GM18511 (cell line): Measurements from ENCODE around the gene CCDC107.
"Not testable (repeated sequence)": the region's sequence is repeated elsewhere in the genome, so short reads cannot be mapped to it uniquely, and the experiment has no call there.

Experiments
- ATAC-seq: cut with Tn5 transposase; IDR thresholded peaks from one replicate; pipeline ENCODE4 v1.9.1; 2021; ENCODE audit warnings: mild to moderate bottlenecking, moderate library complexity; ENCODE audit not compliant: unreplicated experiment

Gene CCDC107, protein sequence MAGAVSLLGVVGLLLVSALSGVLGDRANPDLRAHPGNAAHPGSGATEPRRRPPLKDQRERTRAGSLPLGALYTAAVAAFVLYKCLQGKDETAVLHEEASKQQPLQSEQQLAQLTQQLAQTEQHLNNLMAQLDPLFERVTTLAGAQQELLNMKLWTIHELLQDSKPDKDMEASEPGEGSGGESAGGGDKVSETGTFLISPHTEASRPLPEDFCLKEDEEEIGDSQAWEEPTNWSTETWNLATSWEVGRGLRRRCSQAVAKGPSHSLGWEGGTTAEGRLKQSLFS

GRCh38 chr9:35658137-35658967, at the start of gene CCDC107:
CCDC107 (plus strand) TSS chr9:35658292; CDS start chr9:35658380, 88 bp downstream.
- peak; percentile 69 for ATAC-seq

DNA sequence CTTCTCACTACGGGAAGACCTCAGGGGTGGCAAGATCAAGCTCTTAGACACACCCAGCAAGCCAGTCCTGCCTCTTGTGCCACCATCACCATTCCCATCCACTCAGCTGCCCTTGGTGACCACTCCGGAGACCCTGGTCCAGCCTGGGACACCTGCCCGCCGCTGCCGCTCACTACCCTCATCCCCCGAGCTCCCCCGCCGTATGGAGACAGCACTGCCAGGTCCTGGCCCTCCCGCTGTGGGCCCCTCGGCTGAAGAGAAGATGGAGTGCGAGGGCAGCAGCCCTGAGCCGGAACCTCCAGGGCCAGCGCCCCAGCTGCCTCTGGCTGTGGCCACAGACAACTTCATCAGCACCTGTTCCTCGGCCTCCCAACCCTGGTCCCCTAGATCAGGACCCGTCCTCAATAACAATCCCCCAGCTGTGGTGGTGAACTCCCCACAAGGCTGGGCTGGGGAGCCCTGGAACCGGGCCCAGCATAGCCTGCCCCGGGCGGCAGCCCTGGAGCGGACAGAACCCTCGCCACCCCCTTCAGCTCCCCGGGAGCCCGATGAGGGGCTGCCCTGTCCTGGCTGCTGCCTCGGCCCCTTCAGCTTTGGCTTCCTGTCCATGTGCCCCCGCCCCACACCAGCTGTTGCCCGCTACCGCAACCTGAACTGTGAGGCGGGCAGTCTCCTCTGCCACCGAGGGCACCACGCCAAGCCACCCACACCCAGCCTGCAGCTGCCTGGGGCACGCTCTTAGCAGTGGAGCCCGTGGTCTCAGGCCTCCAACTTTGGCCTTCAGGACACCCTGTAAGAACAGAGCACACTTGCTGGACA, 48.9 kb upstream of the CCDC107 start:
- no peak for ATAC-seq

DNA sequence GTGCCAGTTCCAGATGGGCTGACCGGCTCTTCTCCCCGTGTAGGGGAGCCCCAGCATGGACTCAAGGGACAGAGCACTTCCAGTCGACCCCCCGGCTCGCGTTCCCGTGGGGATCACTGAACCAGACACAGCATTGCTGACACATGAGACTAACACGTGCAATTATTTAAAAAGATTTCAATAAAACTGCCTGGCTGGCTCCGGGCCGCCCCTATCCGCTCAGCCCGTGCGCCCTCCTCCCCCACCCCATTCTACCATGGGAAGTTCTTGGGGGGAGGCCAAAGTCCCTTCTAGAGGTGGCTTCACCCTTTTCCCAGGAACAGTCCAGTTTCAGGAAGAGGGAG, 48.3 kb upstream of the CCDC107 start:
- ATAC-seq: no peak

- ATAC-seq: no peak
Observed at GRCh38 chr9:35611230-35611797, 46.8 kb upstream of the CCDC107 start.

- ATAC-seq: not testable (repeated sequence)
Observed at GRCh38 chr9:35612066-35612465, 46.0 kb upstream of the CCDC107 start.

GRCh38 chr9:35612843-35613242, 45.2 kb upstream of the CCDC107 start:
- ATAC-seq: no peak

- ATAC-seq: no peak
Observed at GRCh38 chr9:35615981-35616680, 42.0 kb upstream of the CCDC107 start.

DNA sequence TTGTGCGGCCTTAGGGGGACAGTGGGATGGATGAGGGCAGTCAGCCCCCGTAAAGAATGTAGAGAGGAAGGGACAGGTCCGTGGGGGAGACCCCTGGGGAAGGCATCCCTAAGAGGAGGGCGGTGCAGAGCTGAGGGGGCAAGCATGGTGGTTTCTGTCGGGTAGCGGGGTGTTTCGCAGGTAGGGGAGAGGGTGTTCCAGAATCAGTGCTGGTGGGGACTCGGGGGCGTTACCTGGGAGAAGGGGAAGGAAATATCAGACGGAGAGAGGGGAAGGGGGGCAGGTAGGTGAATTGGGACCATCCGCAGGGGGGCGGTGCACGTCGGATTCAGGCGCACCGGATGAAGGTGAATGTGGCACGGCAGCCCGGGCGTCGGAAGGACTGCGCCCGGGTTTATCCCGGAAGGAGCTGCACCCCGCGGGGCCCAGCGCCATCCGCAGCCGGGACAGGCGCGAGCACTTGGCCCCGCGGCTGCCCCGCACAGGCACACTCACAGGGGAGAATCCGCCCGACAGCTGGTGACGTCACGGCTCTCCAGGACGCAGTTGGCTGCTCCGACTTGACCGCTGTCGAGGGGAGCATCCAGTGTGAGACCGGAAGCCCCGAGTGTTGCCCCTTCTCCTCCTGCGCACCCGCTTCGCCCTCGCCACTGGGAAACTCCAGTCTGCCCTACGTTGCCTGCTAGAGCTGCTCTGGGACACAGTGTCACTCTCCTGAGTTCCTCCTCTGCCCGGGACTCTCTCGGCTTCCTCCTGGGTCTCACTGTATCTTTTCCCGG, 41.2 kb upstream of the CCDC107 start:
- ATAC-seq: peak; percentile 29

DNA sequence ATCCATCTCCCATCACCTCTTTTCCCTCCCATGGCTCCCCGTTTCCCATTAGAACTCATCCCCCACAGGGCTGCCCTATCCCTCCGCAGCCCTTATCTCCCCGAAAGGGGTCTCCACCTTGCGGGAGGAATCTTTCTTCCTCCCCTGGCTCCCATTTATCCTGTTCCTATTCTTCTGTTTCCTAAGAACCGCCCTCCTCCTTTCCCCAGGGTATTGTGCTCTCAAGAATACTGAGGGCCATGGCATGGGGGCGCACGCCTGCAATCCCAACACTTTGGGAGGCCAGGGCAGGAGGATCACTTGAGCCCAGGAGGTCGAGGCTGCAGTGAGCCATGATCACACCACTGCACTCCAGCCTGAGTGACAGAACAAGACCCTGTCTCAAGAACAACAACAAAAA, 40.5 kb upstream of the CCDC107 start:
- ATAC-seq: no peak

DNA sequence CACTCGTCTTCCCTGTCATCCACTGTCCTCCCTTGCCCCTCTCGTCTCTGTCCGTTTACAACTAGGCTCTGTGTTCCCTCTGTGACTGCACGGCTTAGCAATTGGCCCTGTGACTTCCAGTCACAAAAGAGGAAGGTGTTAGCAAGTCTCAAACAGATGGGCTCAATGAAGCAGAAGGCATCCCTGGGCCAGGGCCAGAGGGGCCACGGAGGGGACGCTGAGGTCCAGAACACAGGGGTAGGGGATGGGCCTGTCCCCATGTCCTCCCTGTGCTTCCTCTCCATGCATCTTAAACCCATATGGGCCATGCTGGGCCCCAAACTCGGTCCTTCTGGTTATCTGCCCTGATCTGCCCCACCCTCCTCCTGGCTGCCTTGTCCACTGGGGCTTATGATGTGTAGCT, 39.8 kb upstream of the CCDC107 start, which contains the start of gene CD72:
Gene CD72, minus strand, starts transcription at position 89 of the 403 bp plus-strand sequence. CDS start 110 bp downstream, outside the sequence.
- ATAC-seq: no peak

- ATAC-seq: peak; percentile 58
Observed at GRCh38 chr9:35618854-35619799, 39.0 kb upstream of the CCDC107 start.

DNA sequence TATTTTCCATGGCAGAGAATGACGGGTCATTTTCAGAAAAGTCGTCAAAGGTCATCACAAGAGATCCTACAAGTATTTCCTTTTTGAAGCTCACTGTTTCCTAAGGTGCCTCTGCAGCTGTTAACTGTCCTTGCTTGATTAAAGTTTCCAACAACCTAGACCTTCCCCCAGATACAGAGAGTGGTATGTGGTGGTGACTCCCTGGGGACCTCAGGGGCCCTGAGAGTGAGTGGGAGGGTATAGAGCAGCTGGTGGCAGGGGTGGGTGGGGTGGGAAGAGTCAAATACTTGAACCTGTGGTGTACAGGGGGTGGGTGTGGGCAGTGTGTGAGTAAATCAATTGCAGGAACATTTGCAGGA, 38.3 kb upstream of the CCDC107 start:
- peak; percentile 76 for ATAC-seq

DNA sequence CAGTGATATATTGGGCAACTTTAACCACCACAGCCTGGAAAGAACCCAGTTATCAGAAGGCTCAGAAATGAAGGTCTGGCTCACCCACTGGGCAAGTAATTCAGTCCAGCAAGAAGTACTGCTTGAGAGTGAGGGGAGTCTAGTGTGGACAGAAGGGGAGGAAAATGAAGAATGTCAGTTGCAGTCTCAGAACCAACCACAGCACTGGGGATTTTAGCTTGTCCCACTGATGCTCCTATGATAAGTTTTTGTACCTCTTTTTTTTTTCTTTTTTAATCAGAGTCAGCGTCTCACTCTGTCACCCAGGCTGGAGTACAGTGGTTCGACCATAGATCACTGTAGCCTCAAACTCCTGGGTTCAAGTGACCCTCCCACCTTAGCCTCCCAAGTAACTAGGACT, 30.5 kb upstream of the CCDC107 start:
- no peak for ATAC-seq

DNA sequence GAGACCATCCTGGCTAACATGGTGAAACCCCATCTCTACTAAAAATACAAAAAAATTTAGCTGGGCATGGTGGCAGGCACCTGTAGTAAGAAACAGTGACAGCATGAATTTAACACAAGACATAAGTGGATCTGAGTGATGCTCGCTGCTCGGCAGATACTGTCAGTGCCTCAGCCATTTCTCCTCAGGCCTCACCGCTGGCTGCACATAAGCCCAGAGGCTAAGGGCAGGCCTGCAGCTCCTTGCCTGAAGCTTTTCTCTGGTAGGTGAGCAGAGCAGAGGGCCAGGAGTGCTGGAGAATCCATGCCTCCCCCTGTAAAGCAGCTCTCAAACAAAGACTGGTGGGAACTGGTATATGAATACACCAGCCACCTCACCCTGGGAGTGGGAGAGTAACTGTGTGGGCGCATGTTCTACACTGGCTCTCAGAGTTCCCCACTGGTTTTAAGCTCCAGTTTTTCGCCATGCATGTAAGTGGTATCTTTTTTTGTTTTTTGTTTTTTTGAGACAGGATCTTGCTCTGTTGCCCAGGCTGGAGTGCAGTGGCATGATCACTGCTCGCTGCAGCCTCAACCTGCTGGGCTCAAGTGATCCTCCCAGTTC, 29.6 kb upstream of the CCDC107 start:
- no peak for ATAC-seq

- no peak for ATAC-seq
Observed at GRCh38 chr9:35629597-35629996, 28.5 kb upstream of the CCDC107 start.

GRCh38 chr9:35635730-35636129, 22.4 kb upstream of the CCDC107 start:
- no peak for ATAC-seq

- no peak for ATAC-seq
Observed at GRCh38 chr9:35636135-35636876, 21.8 kb upstream of the CCDC107 start.

- ATAC-seq: not testable (repeated sequence)
Observed at GRCh38 chr9:35636877-35637246, 21.2 kb upstream of the CCDC107 start.
